GM23338 (cell line): ENCODE measurements around the gene PABPC5. TPM values are rescaled to one million over a fixed set of nuclear protein-coding genes. Genes with fewer than 3 reads are reported as not detected.

Experiments
- ATAC-seq: fragments of 200-7000 bp; cut with Tn5 transposase; 3 replicates; pipeline ENCODE4 v1.9.1; 2020
- DNase-seq: peaks from one replicate; pipeline ENCODE4 v3.0.0-alpha.2; 2015; ENCODE audit warnings: low spot score
- H2AFZ ChIP-seq: fragments of 200-600 bp; sonication (generic); 2 replicates; pipeline ENCODE4 v1.8.0; 2016; ENCODE audit warnings: antibody characterized with exemption, mild to moderate bottlenecking, moderate library complexity
- H3F3A ChIP-seq: fragments of 200-600 bp; sonication (generic); replicated peaks from 2 replicates; pipeline ENCODE4 v1.8.0; 2017; ENCODE audit warnings: antibody characterized with exemption, mixed run types, low read depth
- H3K27ac ChIP-seq: fragments of 200-600 bp; sonication (generic); 2 replicates; pipeline ENCODE4 v1.6.1; 2016; ENCODE audit warnings: low read depth
- H3K27me3 ChIP-seq: fragments of 200-600 bp; sonication (generic); 2 replicates; pipeline ENCODE4 v1.8.0; 2016; ENCODE audit warnings: mild to moderate bottlenecking, mixed run types, moderate library complexity; ENCODE audit not compliant: insufficient read depth
- H3K36me3 ChIP-seq: fragments of 200-600 bp; sonication (generic); 2 replicates; pipeline ENCODE4 v1.8.0; 2016; ENCODE audit warnings: mild to moderate bottlenecking; ENCODE audit not compliant: insufficient read depth
- H3K4me1 ChIP-seq: fragments of 200-600 bp; sonication (generic); 2 replicates; pipeline ENCODE4 v1.8.0; 2016; ENCODE audit warnings: mild to moderate bottlenecking, moderate library complexity; ENCODE audit not compliant: insufficient read depth
- H3K4me2 ChIP-seq: fragments of 200-600 bp; sonication (generic); 2 replicates; pipeline ENCODE4 v1.7.1; 2017; ENCODE audit warnings: mixed run types
- H3K4me3 ChIP-seq: fragments of 200-600 bp; sonication (generic); 2 replicates; pipeline ENCODE4 v1.6.1; 2016; ENCODE audit warnings: mixed run types
- H3K79me2 ChIP-seq: fragments of 200-600 bp; sonication (generic); replicated peaks from 2 replicates; pipeline ENCODE4 v1.8.0; 2017; ENCODE audit warnings: mild to moderate bottlenecking; ENCODE audit not compliant: insufficient read depth
- H3K9me2 ChIP-seq: fragments of 200-600 bp; sonication (generic); 2 replicates; pipeline ENCODE4 v1.8.0; 2017; ENCODE audit not compliant: insufficient read depth
- H4K20me1 ChIP-seq: fragments of 200-600 bp; sonication (generic); replicated peaks from 2 replicates; pipeline ENCODE4 v1.8.0; 2017; ENCODE audit warnings: mild to moderate bottlenecking; ENCODE audit not compliant: insufficient read depth
- H3K27ac Mint-ChIP-seq: 2 replicates; pipeline ENCODE4 v1.8.0; 2020; ENCODE audit warnings: inconsistent platforms, mild to moderate bottlenecking, moderate library complexity, mixed read lengths
- H3K27me3 Mint-ChIP-seq: 3 replicates; pipeline ENCODE4 v1.8.0; 2022; ENCODE audit warnings: low read depth, mild to moderate bottlenecking, moderate library complexity, mixed read lengths, inconsistent platforms; ENCODE audit not compliant: insufficient read depth, poor library complexity
- H3K36me3 Mint-ChIP-seq: 3 replicates; pipeline ENCODE4 v1.8.0; 2021; ENCODE audit warnings: low read depth, mild to moderate bottlenecking, inconsistent platforms, moderate library complexity, mixed read lengths
- H3K4me1 Mint-ChIP-seq: 3 replicates; pipeline ENCODE4 v1.8.0; 2020; ENCODE audit warnings: mild to moderate bottlenecking, inconsistent platforms, mixed read lengths
- H3K4me3 Mint-ChIP-seq: 3 replicates; pipeline ENCODE4 v1.8.0; 2021; ENCODE audit warnings: moderate library complexity, mild to moderate bottlenecking, inconsistent platforms, mixed read lengths
- H3K9me3 Mint-ChIP-seq: 3 replicates; pipeline ENCODE4 v1.8.0; 2020; ENCODE audit warnings: moderate library complexity, mild to moderate bottlenecking, inconsistent platforms, mixed read lengths
- CREB1 ChIP-seq: fragments of 250-450 bp; sonication (Bioruptor Pico); IDR thresholded peaks from 2 replicates; pipeline ENCODE4 v1.5.0; 2020; ENCODE audit warnings: low read depth, mild to moderate bottlenecking, moderate library complexity
- CTCF ChIP-seq, 2 experiments: fragments of 200-600 bp in 1 of 2; sonication (generic) in 1 of 2; conservative IDR thresholded peaks; 2 replicates each; pipeline versions ENCODE4 v1.5.1 to v1.6.1; 2016 to 2017; ENCODE audit warnings: antibody characterized with exemption in 2 of 2, low read depth in 2 of 2, mild to moderate bottlenecking in 2 of 2, moderate library complexity in 1 of 2
- ETS1 ChIP-seq: IDR thresholded peaks from 2 replicates; pipeline ENCODE4 v1.6.1; 2016; ENCODE audit warnings: antibody characterized with exemption
- EZH2 ChIP-seq: fragments of 200-600 bp; sonication (generic); IDR thresholded peaks from one replicate; pipeline ENCODE4 v1.8.0; 2017; ENCODE audit warnings: antibody characterized with exemption, mild to moderate bottlenecking, low read depth; ENCODE audit not compliant: unreplicated experiment
- EZH2phosphoT487 ChIP-seq: fragments of 200-600 bp; sonication (generic); IDR thresholded peaks from one replicate; pipeline ENCODE4 v1.8.1; 2018; ENCODE audit warnings: antibody characterized with exemption; ENCODE audit not compliant: unreplicated experiment
- JUNB ChIP-seq: IDR thresholded peaks from one replicate; pipeline ENCODE4 v1.6.1; 2016; ENCODE audit warnings: antibody characterized with exemption; ENCODE audit not compliant: unreplicated experiment
- POLR2AphosphoS5 ChIP-seq: IDR thresholded peaks from 2 replicates; pipeline ENCODE4 v1.6.1; 2016; ENCODE audit warnings: antibody characterized with exemption, low read depth
- REST ChIP-seq: IDR thresholded peaks from one replicate; pipeline ENCODE4 v1.6.1; 2018; ENCODE audit warnings: antibody characterized with exemption; ENCODE audit not compliant: unreplicated experiment
- STAT1 ChIP-seq: IDR thresholded peaks from one replicate; pipeline ENCODE4 v1.6.1; 2016; ENCODE audit warnings: antibody characterized with exemption; ENCODE audit not compliant: unreplicated experiment
- ZNF114 ChIP-seq: fragments of 250-450 bp; sonication (Bioruptor Pico); IDR thresholded peaks from 2 replicates; pipeline ENCODE4 v1.5.0; 2020; ENCODE audit warnings: mild to moderate bottlenecking, moderate library complexity
- ZNF331 ChIP-seq: fragments of 250-450 bp; sonication (Bioruptor Pico); IDR thresholded peaks from 2 replicates; pipeline ENCODE4 v1.5.0; 2020; ENCODE audit warnings: low read depth, mild to moderate bottlenecking, moderate library complexity
- long read RNA-seq: library from polyadenylated mRNA; unstranded; transcript quantifications from one replicate; pipeline ENCODE4 v2.0.0, GENCODE V29; 2020; ENCODE audit not compliant: unreplicated experiment
- polyA plus RNA-seq: library from polyadenylated mRNA; unstranded; fragments of >200 nt; fragmentation: Nextera tagmentation; extraction: Ambion mirVana; gene quantifications from 2 replicates; pipeline ENCODE4 v1.2.1, GENCODE V29; 2016
- total RNA-seq: library from RNA; depleted of rRNA; stranded (reverse); fragments of >200 nt; shearing (Covaris generic); gene quantifications from 2 replicates; pipeline ENCODE4 v1.2.3, GENCODE V29; 2014; rRNA removed

PABPC5 gene
- total RNA-seq: 3.0 and 3.1 TPM in 2 replicates
- polyA plus RNA-seq: 1.8 and 2.8 TPM in 2 replicates
- long read RNA-seq: 0 reads

GRCh38 chrX:91434351-91435168 lies at the start of gene PABPC5:
TSS of gene PABPC5 (plus strand) at chrX:91434839. CDS start at chrX:91435578, 739 bp downstream.
- Mint-ChIP-seq H3K4me1 (no peaks in the 10 kb centered on the region; the same call in 2 of the 3 replicates), H3K27me3 (no peaks in the 10 kb centered on the region), H3K36me3 (no peaks in the 10 kb centered on the region), H3K4me3 (peak within 1 kb of the TSS; percentile 81), H3K9me3 (no peaks in the 10 kb centered on the region), H3K27ac (peak within 1 kb of the TSS; percentile 71; the same call in 1 of the 2 replicates)
- Histone ChIP-seq H3K4me1 (no peaks in the 10 kb centered on the region), H3K4me2 (peak within 1 kb of the TSS; percentile 79), H3K9me2 (no peaks in the 10 kb centered on the region), H3F3A (no peaks in the 10 kb centered on the region), H3K27ac (no peak within 1 kb of the TSS), H3K36me3 (no peaks in the 10 kb centered on the region), H3K79me2 (no peaks in the 10 kb centered on the region), H4K20me1 (no peaks in the 10 kb centered on the region), H3K4me3 (peak within 1 kb of the TSS; percentile 60), H3K27me3 (no peaks in the 10 kb centered on the region), H2AFZ (peak within 1 kb of the TSS; percentile 81)
- TF ChIP-seq ETS1 (no peak), STAT1 (no peak), ZNF331 (no peak), POLR2AphosphoS5 (peak; percentile 68)
- peak; percentile 94 for ATAC-seq
- DNase-seq: peak; percentile 76

GRCh38 chrX:91389026-91389425 lies 45.6 kb upstream of the PABPC5 start:
- no peaks in the 10 kb centered on the region for H3K27me3 Mint-ChIP-seq
- no peak overlapping the region for H2AFZ ChIP-seq
- no peak for DNase-seq
- H3K4me1 ChIP-seq: no peaks in the 10 kb centered on the region
- no peaks in the 10 kb centered on the region for H3K9me2 ChIP-seq
- H3K27me3 ChIP-seq: no peaks in the 10 kb centered on the region
- no peaks in the 10 kb centered on the region for H3K4me1 Mint-ChIP-seq
- no peaks in the 10 kb centered on the region for H3K79me2 ChIP-seq
- H3K4me3 ChIP-seq: no peak overlapping the region
- no peak overlapping the region for H3K4me2 ChIP-seq
- H3K27ac Mint-ChIP-seq: no peak overlapping the region
- H3K36me3 ChIP-seq: no peaks in the 10 kb centered on the region
- H4K20me1 ChIP-seq: no peaks in the 10 kb centered on the region
- no peak for ATAC-seq
- H3K36me3 Mint-ChIP-seq: 0 out of 3 replicates have a peak, but pooled peaks cover 2% of the 10 kb centered on the region
- H3K27ac ChIP-seq: no peak overlapping the region
- peaks cover 4% of the 10 kb centered on the region; the same call in 2 of the 3 replicates for H3K9me3 Mint-ChIP-seq
- no peaks in the 10 kb centered on the region for H3F3A ChIP-seq
- H3K4me3 Mint-ChIP-seq: no peak overlapping the region
- TF ChIP-seq STAT1 (no peak), JUNB (no peak), REST (no peak), CTCF (conservative IDR thresholded peaks at IDR 0.05; ENCODE audit: low read depth in 2 of 2) (no peak), ZNF114 (no peak), EZH2phosphoT487 (no peak), CREB1 (CRISPR knock-in tag) (no peak), EZH2 (no peak), ETS1 (no peak)
